HG03139 (cell line): Measurements from ENCODE around the gene TMCC1.

ENCODE experiments used
- ATAC-seq: cut with Tn5 transposase; IDR thresholded peaks from one replicate; pipeline ENCODE4 v1.9.1; 2021; ENCODE audit not compliant: unreplicated experiment

The TMCC1 gene

DNA sequence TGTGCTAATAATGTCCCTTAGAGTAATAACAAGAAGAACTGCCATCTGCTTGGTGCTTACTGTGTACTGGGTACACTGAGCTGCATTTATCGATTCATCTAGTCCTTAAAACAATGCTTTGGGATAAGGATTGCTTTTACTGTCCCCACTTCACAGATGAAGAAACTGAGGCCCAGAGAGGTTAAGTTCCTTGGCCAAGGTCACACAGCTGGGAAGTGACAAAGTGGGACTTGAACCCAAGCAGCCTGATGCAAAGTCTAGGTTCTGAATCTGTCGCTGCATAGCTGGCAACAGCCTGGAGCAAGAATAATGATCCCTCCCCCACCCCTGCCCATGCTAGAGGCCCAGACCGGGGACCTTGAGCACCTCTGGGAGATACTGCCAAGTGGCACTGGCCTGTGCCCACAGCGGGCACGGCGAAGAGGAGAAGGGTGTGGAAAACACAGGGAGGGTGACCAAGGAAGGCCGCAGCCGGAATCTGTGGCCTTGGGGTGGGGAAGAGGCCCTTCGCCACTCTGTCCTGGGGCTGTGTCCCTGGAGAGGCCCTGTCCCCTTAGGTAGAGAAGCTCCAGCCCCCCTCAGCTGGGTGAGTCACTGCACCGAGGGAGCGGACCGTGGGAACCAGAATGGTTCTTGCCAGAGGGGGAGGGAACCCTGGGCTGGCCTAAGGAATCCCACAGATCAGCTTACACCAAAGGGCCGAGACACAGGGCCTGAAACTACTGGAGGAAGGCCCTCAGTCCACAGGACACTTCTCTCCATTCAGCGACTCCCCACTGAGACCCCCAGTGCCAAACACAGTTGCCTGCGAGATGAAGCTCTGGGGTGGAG, 290.6 kb downstream of the TMCC1 start:
- ATAC-seq: no peak

DNA sequence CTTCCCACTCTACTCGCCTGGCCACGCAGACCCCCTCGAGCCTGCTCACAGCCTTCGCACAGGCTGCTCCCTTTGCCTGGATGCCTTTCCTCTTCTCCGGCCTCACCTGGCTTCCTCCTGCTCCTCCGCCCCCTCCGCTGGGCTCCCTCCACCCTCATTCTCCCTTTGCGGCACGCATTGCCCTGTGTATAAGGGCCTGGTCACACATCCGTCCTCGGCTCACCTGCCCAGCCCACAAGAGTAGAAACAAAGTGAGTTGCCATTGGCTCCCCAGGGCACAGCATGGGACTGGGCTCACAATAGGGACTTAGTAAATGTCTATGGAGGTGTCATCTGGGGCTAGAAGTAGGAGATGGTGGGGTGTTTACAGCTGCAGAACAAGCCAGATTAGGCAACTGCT, 291.2 kb downstream of the TMCC1 start:
- no peak for ATAC-seq

DNA sequence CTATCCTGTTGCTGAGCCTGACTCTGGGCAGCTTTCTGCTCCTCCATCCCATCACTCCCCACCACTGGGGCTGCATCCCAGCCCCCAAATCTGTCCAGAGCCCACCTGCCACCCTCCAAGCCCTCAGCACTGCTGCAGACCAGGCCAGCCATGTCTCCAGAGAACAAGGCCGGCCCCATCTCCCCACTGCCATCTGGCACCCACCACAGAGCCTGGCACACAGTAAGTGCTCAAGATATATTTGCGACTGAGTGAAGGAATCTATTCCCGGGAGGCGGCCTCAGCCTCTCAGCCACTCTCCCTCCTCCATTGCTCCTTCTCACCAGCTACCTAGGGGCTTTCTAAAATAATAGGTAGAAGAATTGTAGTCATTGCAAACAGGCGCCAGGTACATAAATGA, 291.8 kb downstream of the TMCC1 start:
- ATAC-seq: no peak

DNA sequence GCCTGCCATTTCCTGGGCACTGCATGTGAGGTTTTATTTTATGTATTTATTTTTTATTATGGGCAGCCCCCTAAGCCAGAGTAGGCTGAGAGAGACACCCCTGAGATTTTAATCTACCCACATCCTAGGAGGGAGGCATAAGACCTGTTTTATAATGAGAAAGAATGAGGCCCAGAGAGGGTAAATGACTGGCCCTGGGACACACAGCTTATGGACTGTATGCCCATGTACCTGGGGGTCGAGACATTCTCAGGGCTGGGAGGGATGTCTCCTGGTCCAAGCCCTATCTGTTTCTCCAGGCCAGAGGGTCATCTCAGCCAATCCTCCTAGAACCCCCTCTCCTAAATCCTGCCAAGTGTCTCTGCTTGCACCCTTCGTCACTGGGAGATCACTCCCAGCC, 293.2 kb downstream of the TMCC1 start:
- no peak for ATAC-seq

DNA sequence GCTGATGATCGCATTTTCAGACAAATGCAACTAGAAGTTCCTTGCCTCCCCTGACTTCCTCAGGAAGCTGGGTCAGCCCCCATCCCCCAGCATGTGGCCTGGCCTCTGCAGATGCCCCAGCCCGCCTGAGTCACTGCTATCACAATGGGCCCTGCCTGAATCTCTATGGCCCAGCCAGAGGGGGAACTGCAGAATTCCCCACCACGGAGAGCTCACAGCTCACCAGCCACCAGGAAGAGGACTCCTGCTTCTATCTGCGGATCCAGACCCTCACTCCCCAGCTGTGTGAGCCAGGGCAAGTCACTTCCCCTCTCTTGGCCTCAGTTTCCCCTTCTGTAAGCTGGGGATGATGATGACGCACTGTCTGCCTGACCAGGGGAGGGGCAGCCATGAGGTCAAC, 293.9 kb downstream of the TMCC1 start:
- ATAC-seq: no peak

DNA sequence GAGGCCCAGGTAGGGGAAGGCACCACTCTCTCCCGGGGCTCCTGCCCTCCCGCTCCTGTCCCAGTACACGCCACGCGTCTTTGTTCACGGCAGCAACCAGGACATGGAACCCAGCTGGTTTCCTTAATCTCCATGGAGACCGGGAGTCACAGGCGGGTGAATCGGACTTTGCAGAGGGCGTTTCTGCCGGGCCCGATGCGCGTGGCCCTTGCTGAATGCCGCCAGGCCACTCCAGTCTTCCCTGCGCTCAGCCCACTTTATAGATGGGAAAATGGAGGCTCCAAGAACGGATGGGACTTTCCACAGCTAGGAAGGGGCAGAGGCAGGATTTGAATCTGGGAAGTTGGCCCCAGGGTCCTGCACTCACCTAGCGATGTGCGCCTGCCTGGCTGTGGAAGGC, 294.4 kb downstream of the TMCC1 start:
- ATAC-seq: no peak

DNA sequence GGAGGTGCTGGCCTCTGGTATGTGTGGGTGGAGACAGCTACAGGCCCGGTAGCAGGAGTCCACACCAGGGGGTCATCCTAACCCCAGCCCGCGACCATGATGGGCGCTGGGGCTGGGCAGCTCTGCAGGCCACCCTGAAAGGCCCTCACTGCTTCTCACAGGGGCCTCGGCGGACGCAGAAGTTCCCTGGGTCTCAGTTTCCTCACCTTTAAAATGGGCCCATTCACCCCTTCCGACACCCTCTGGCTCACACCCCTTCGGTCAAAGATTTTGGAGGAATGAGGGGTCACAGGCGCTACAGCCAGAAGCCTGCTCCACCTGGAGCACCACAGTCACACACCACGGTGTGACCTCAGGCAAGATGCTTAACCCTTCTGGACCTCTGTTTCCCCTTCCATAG, 295.0 kb downstream of the TMCC1 start:
- no peak for ATAC-seq

DNA sequence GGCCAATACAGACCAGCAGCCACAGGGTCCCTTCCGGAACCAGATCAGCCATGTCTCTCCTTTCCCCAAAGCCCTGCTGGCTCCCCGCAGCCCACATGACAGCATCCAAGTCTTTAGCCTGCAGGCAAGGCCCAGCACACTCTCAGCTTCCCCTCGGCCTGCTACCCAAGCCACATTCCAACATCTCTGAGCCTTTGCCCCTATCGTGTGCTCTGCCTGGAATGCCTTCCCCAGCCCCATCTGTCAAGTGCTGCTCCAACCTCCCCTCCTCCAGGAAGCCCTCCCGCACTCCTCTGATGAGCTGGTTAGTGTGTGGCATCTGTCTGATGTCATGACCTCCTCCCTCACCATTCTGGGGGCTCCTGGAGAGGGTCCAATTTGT, 295.5 kb downstream of the TMCC1 start:
- no peak for ATAC-seq
